ENCODE results near the gene SLC25A30.

- TF ChIP-seq CTCF (IDR thresholded peaks at IDR 0.05; ENCODE audit: insufficient read depth, low read length, poor library complexity, severe bottlenecking) (no peak), EZH2phosphoT487 (conservative IDR thresholded peaks at IDR 0.05; ENCODE audit: low read length) (no peak)
These were observed 15.2 kb upstream of the SLC25A30 start for GRCh38 chr13:45433381-45433790.
